H1 (cell line): ENCODE data around the gene SLC38A5. TPM values are rescaled to one million over a fixed set of nuclear protein-coding genes. Genes with fewer than 3 reads are reported as not detected.

Experiments used
- CTCF ChIA-PET: fragments of 300-600 bp; sonication (Branson Sonifier 250); formaldehyde crosslinking; loops from one replicate; lab custom pipeline; 2021; ENCODE audit not compliant: partially characterized antibody; lab: Charles Lee
- POLR2A ChIA-PET: fragments of 300-600 bp; sonication (Branson Sonifier 250); formaldehyde crosslinking; loops from one replicate; lab custom pipeline; 2021; ENCODE audit warnings: inconsistent platforms; ENCODE audit not compliant: partially characterized antibody; lab: Charles Lee
- DNase-seq, 2 experiments: peaks; one replicate each; pipeline versions ENCODE4 v3.0.0 to v3.0.0-alpha.2; 2010 to 2022; ENCODE audit warnings: low spot score in 2 of 2, low read depth in 1 of 2, mixed read lengths in 1 of 2
- FAIRE-seq: peaks from 2 replicates; lab custom pipeline; 2011; peaks lifted over from hg19 to GRCh38; lab: Jason Lieb, UNC
- H2AFZ ChIP-seq: 2 replicates; pipeline ENCODE4 v1.8.1; 2012; ENCODE audit warnings: low read length, inconsistent platforms
- H2AK5ac ChIP-seq: 2 replicates; pipeline ENCODE4 v1.6.1; 2013; ENCODE audit warnings: low read depth, low read length
- H2BK120ac ChIP-seq: replicated peaks from 2 replicates; pipeline ENCODE3; 2013; ENCODE audit warnings: low read depth, low read length, inconsistent platforms
- H2BK12ac ChIP-seq: 2 replicates; pipeline ENCODE4 v1.6.1; 2013; ENCODE audit warnings: low read depth, low read length
- H2BK15ac ChIP-seq: 2 replicates; pipeline ENCODE4 v1.6.1; 2013; ENCODE audit warnings: low read length
- H2BK20ac ChIP-seq: 2 replicates; pipeline ENCODE4 v1.6.1; 2013; ENCODE audit warnings: low read length
- H2BK5ac ChIP-seq: 2 replicates; pipeline ENCODE4 v1.6.1; 2013; ENCODE audit warnings: low read depth, low read length
- H3K14ac ChIP-seq: 2 replicates; pipeline ENCODE4 v1.6.1; 2013; ENCODE audit warnings: inconsistent platforms; ENCODE audit not compliant: insufficient read length
- H3K18ac ChIP-seq: 2 replicates; pipeline ENCODE4 v1.6.1; 2013; ENCODE audit warnings: low read length; ENCODE audit errors: extremely low read depth
- H3K23ac ChIP-seq: 2 replicates; pipeline ENCODE4 v1.6.1; 2013; ENCODE audit warnings: inconsistent platforms; ENCODE audit not compliant: insufficient read length
- H3K23me2 ChIP-seq: 2 replicates; pipeline ENCODE4 v1.6.1; 2013; ENCODE audit warnings: low read depth, low read length
- H3K27ac ChIP-seq: 2 replicates; pipeline ENCODE4 v1.6.1; 2011; ENCODE audit warnings: low read depth, low read length, inconsistent platforms
- H3K27me3 ChIP-seq, 4 experiments: replicated peaks in 1 of 4; 1 replicate in 1 of 4; 2 replicates in 3 of 4; pipeline versions ENCODE4 v1.6.1 to v1.8.1; 2011 to 2013; ENCODE audit warnings: low read length in 3 of 4, mild to moderate bottlenecking in 3 of 4, inconsistent platforms in 2 of 4, mixed read lengths in 2 of 4, moderate library complexity in 1 of 4; ENCODE audit not compliant: control insufficient read depth in 3 of 4, insufficient read depth in 3 of 4; ENCODE audit errors: extremely low read depth in 1 of 4
- H3K36me3 ChIP-seq, 4 experiments: 2 replicates each; pipeline versions ENCODE4 v1.6.1 to v1.8.1; 2011 to 2013; ENCODE audit warnings: mild to moderate bottlenecking in 4 of 4, low read length in 3 of 4, moderate library complexity in 2 of 4, control low read depth in 1 of 4, inconsistent platforms in 1 of 4; ENCODE audit not compliant: insufficient read depth in 4 of 4, control insufficient read depth in 2 of 4
- H3K4ac ChIP-seq: replicated peaks from 2 replicates; pipeline ENCODE3; 2013; ENCODE audit warnings: low read length, low read depth, mixed read lengths, inconsistent platforms; ENCODE audit not compliant: insufficient read length
- H3K4me1 ChIP-seq, 4 experiments: replicated peaks in 1 of 4; 1 replicate in 1 of 4; 2 replicates in 3 of 4; pipeline versions ENCODE4 v1.6.1 to v1.8.1; 2011 to 2013; ENCODE audit warnings: low read length in 3 of 4, inconsistent platforms in 2 of 4, mixed read lengths in 1 of 4; ENCODE audit not compliant: insufficient read depth in 4 of 4, control insufficient read depth in 3 of 4
- H3K4me2 ChIP-seq, 2 experiments: 2 replicates each; pipeline versions ENCODE4 v1.6.1 to v1.8.1; 2011 to 2013; ENCODE audit warnings: low read depth in 2 of 2, low read length in 2 of 2, control low read depth in 1 of 2, inconsistent platforms in 1 of 2, mild to moderate bottlenecking in 1 of 2; ENCODE audit not compliant: insufficient read depth in 1 of 2
- H3K4me3 ChIP-seq, 4 experiments: fragments of 200-600, 300-600 bp in 1 of 4; sonication (generic), shearing (Covaris generic), sonication (Bioruptor Twin) in 1 of 4; 2 replicates each; pipeline versions ENCODE4 v1.5.1 to v1.8.1; 2011 to 2016; ENCODE audit warnings: low read length in 4 of 4, low read depth in 3 of 4, control low read depth in 2 of 4, inconsistent platforms in 2 of 4, mild to moderate bottlenecking in 2 of 4, mixed read lengths in 1 of 4, moderate library complexity in 1 of 4; ENCODE audit not compliant: insufficient read depth in 2 of 4; ENCODE audit errors: extremely low read depth in 1 of 4
- H3K56ac ChIP-seq: replicated peaks from 2 replicates; pipeline ENCODE3; 2013; ENCODE audit warnings: low read depth, mild to moderate bottlenecking, mixed read lengths, low read length, inconsistent platforms; ENCODE audit not compliant: insufficient read length
- H3K79me1 ChIP-seq: 2 replicates; pipeline ENCODE4 v1.6.1; 2013; ENCODE audit warnings: low read depth, low read length, control low read depth
- H3K79me2 ChIP-seq, 2 experiments: 2 replicates each; pipeline versions ENCODE4 v1.6.1 to v1.8.1; 2012 to 2013; ENCODE audit warnings: low read length in 2 of 2, mild to moderate bottlenecking in 2 of 2, inconsistent platforms in 1 of 2; ENCODE audit not compliant: insufficient read depth in 2 of 2, control insufficient read depth in 1 of 2
- H3K9ac ChIP-seq, 4 experiments: replicated peaks in 1 of 4; 1 replicate in 1 of 4; 2 replicates in 3 of 4; pipeline versions ENCODE4 v1.6.1 to v1.8.1; 2011 to 2013; ENCODE audit warnings: low read depth in 3 of 4, low read length in 3 of 4, control low read depth in 2 of 4, mild to moderate bottlenecking in 2 of 4, moderate library complexity in 2 of 4, inconsistent platforms in 1 of 4; ENCODE audit errors: extremely low read depth in 1 of 4
- H3K9me3 ChIP-seq, 2 experiments: 2 replicates each; pipeline versions ENCODE4 v1.6.1 to v1.8.1; 2012 to 2013; ENCODE audit warnings: mild to moderate bottlenecking in 2 of 2, moderate library complexity in 2 of 2, control low read depth in 1 of 2, inconsistent platforms in 1 of 2, low read depth in 1 of 2, low read length in 1 of 2, mixed read lengths in 1 of 2; ENCODE audit not compliant: insufficient read depth in 2 of 2
- H4K20me1 ChIP-seq, 2 experiments: replicated peaks in 1 of 2; 2 replicates each; pipeline versions ENCODE3 to v1.8.1; 2011 to 2013; ENCODE audit warnings: inconsistent platforms in 2 of 2, low read length in 2 of 2, mild to moderate bottlenecking in 1 of 2; ENCODE audit not compliant: insufficient read depth in 2 of 2, control insufficient read depth in 1 of 2
- H4K5ac ChIP-seq: 2 replicates; pipeline ENCODE4 v1.6.1; 2013; ENCODE audit warnings: low read length, low read depth, mixed read lengths, inconsistent platforms; ENCODE audit not compliant: insufficient read length
- H4K8ac ChIP-seq: 2 replicates; pipeline ENCODE4 v1.8.0; 2013; ENCODE audit warnings: mild to moderate bottlenecking, moderate library complexity, low read length, inconsistent platforms; ENCODE audit not compliant: insufficient read depth; ENCODE audit errors: extremely low read depth
- H4K91ac ChIP-seq: replicated peaks from 2 replicates; pipeline ENCODE3; 2013; ENCODE audit warnings: low read length, mixed read lengths, inconsistent platforms; ENCODE audit not compliant: insufficient read length
- BCL11A ChIP-seq, 2 experiments: IDR thresholded peaks; one replicate each; pipeline ENCODE4 v1.6.1; 2011; ENCODE audit warnings: low read depth in 2 of 2, low read length in 2 of 2, mild to moderate bottlenecking in 2 of 2
- CTBP2 ChIP-seq: IDR thresholded peaks from 2 replicates; pipeline ENCODE4 v1.7.0; 2011; ENCODE audit warnings: borderline replicate concordance, mild to moderate bottlenecking, moderate library complexity, mixed read lengths, low read length; ENCODE audit not compliant: insufficient read depth, insufficient read length
- GABPA ChIP-seq: IDR thresholded peaks from 2 replicates; pipeline ENCODE4 v1.6.1; 2011; ENCODE audit warnings: mild to moderate bottlenecking, low read length, moderate library complexity, borderline replicate concordance; ENCODE audit not compliant: insufficient read depth
- KDM4A ChIP-seq: IDR thresholded peaks from one replicate; pipeline ENCODE4 v1.7.1; 2012; ENCODE audit warnings: low read depth, mild to moderate bottlenecking, moderate library complexity, low read length, inconsistent platforms; ENCODE audit not compliant: severe bottlenecking
- RBBP5 ChIP-seq: IDR thresholded peaks from 2 replicates; pipeline ENCODE4 v1.7.1; 2012; ENCODE audit warnings: low read depth, mild to moderate bottlenecking, inconsistent platforms, low read length, moderate library complexity, borderline replicate concordance
- SIX5 ChIP-seq: IDR thresholded peaks from 2 replicates; pipeline ENCODE4 v1.6.1; 2011; ENCODE audit warnings: mild to moderate bottlenecking, low read depth, low read length
- WGBS, 2 experiments: shearing (Covaris generic) in 1 of 2; methylation state at CpG; one replicate each; pipeline versions ENCODE4 v1.1.6 to v1.1.7; 2013 to 2015; ENCODE audit warnings: low lambda C conversion rate in 2 of 2, mixed read lengths in 2 of 2, inconsistent platforms in 1 of 2, low coverage in 1 of 2, missing lambda C conversion rate in 1 of 2; ENCODE audit not compliant: insufficient replicate concordance in 2 of 2, insufficient coverage in 1 of 2, insufficient read length in 1 of 2; ENCODE audit errors: extremely low coverage in 1 of 2, missing lambda C conversion rate in 1 of 2; 5-methylcytosine and 5-hydroxymethylcytosine counted together
- polyA plus RNA-seq, 7 experiments: library from polyadenylated mRNA; depleted of rRNA in 3 of 7; stranded (reverse) in 5 of 7; unstranded in 2 of 7; fragments of >200 nt in 5 of 7; fragments of 200-250 nt in 2 of 7; gene quantifications; 1 replicate in 5 of 7; 2 replicates in 1 of 7; 4 replicates in 1 of 7; pipeline versions ENCODE4 v1.2.1 to v1.2.3, GENCODE V29; 2011 to 2013; ENCODE audit warnings: missing spikeins in 2 of 7, mixed read lengths in 2 of 7
- total RNA-seq: library from RNA; stranded (reverse); fragmentation: NEBNext Ultra II Directional; extraction: Animal tissue kit (Norgen Biotek cat#: 25700); gene quantifications from 2 replicates; pipeline ENCODE4 v1.2.1, GENCODE V29; 2021
- TF ChIP-seq, protein P1 (sequence below): IDR thresholded peaks from 2 replicates; pipeline ENCODE4 v1.6.1; 2012; ENCODE audit warnings: low read length, inconsistent platforms

SLC38A5 gene
- total and polyA plus RNA-seq, 2 of the 8 experiments (the other 6 are each of a cell fraction or from before 2014, with no cell fraction given), result 70.9 to 106 TPM

GRCh38 chrX:48512371-48512935, 42.4 kb upstream of the SLC38A5 start:
- 90% methylated on average over 15 of the region's 20 CpGs; no CpG with 5 or more reads in 1 of the 2 experiments for WGBS, 2 experiments
- H2BK12ac ChIP-seq, result no peak overlapping the region
- ChIA-PET CTCF (no interaction called here), POLR2A (no interaction called here)
- no peaks in the 10 kb centered on the region; the same call in 1 of the 2 replicates for H3K23me2 ChIP-seq
- no peak overlapping the region for H3K23ac ChIP-seq
- no peak overlapping the region for H3K14ac ChIP-seq
- no peak for FAIRE-seq
- no peak for TF ChIP-seq KDM4A
- no peak for TF ChIP-seq BCL11A (IDR thresholded peaks at IDR 0.05; ENCODE audit: low read depth in 2 of 2, low read length in 2 of 2)
- TF ChIP-seq GABPA, result no peak
- TF ChIP-seq CTBP2, result no peak
- TF ChIP-seq, protein P1, sequence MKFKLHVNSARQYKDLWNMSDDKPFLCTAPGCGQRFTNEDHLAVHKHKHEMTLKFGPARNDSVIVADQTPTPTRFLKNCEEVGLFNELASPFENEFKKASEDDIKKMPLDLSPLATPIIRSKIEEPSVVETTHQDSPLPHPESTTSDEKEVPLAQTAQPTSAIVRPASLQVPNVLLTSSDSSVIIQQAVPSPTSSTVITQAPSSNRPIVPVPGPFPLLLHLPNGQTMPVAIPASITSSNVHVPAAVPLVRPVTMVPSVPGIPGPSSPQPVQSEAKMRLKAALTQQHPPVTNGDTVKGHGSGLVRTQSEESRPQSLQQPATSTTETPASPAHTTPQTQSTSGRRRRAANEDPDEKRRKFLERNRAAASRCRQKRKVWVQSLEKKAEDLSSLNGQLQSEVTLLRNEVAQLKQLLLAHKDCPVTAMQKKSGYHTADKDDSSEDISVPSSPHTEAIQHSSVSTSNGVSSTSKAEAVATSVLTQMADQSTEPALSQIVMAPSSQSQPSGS, result no peak
- no peak for TF ChIP-seq RBBP5
- no peak for TF ChIP-seq SIX5
- DNase-seq, result no peak
- H3K9me3 ChIP-seq, result no peaks in the 10 kb centered on the region
- no peak overlapping the region for H2AFZ ChIP-seq
- peaks cover 0 to 2% (median 0%) of the 10 kb centered on the region in 4 experiments; a peak in 3 of 8 replicates for H3K36me3 ChIP-seq
- H3K27me3 ChIP-seq, result no peaks in the 10 kb centered on the region; a peak in 2 of 7 replicates
- no peaks in the 10 kb centered on the region for H3K79me1 ChIP-seq
- no peak overlapping the region; the same call in 1 of the 2 replicates for H4K8ac ChIP-seq
- H2BK20ac ChIP-seq, result no peak overlapping the region
- H3K27ac ChIP-seq, result no peak overlapping the region
- peaks cover 0 to 5% (median 2%) of the 10 kb centered on the region in 4 experiments; a peak in 4 of 7 replicates for H3K4me1 ChIP-seq
- no peaks in the 10 kb centered on the region for H4K20me1 ChIP-seq
- H2AK5ac ChIP-seq, result no peak overlapping the region
- H3K4me2 ChIP-seq, result no peak overlapping the region
- H3K9ac ChIP-seq, result no peak overlapping the region
- H3K79me2 ChIP-seq, result no peaks in the 10 kb centered on the region
- H3K4ac ChIP-seq, result no peak overlapping the region
- H4K91ac ChIP-seq, result no peak overlapping the region
- no peak overlapping the region for H3K56ac ChIP-seq
- H2BK15ac ChIP-seq, result no peak overlapping the region
- no peak overlapping the region for H2BK120ac ChIP-seq
- H3K18ac ChIP-seq, result no peak overlapping the region
- no peak overlapping the region for H2BK5ac ChIP-seq
- H4K5ac ChIP-seq, result no peak overlapping the region
- no peak overlapping the region for H3K4me3 ChIP-seq
